GM18868 (cell line): ENCODE results near the gene C19orf47.
"Not testable (repeated sequence)": the region's sequence is repeated elsewhere in the genome, so short reads cannot be mapped to it uniquely, and the experiment has no call there.

ENCODE experiments used
- ATAC-seq: cut with Tn5 transposase; IDR thresholded peaks from one replicate; pipeline ENCODE4 v1.9.1; 2021; ENCODE audit warnings: mild to moderate bottlenecking, moderate library complexity; ENCODE audit not compliant: unreplicated experiment

Gene C19orf47

GRCh38 chr19:40377876-40378385 lies 29.7 kb upstream of the C19orf47 start:
- ATAC-seq, result no peak

- ATAC-seq, result no peak
These were observed 28.2 kb upstream of the C19orf47 start for GRCh38 chr19:40376286-40376862.

- ATAC-seq, result no peak
These were observed 25.9 kb upstream of the C19orf47 start for GRCh38 chr19:40374084-40374483.

- ATAC-seq, result no peak
These were observed 23.6 kb upstream of the C19orf47 start for GRCh38 chr19:40371802-40372122.

GRCh38 chr19:40370997-40371801 lies 23.0 kb upstream of the C19orf47 start:
- ATAC-seq, result no peak

- ATAC-seq, result not testable (repeated sequence)
These were observed 22.1 kb upstream of the C19orf47 start for GRCh38 chr19:40370253-40370652.

GRCh38 chr19:40369797-40370196 lies 21.6 kb upstream of the C19orf47 start:
- no peak for ATAC-seq

GRCh38 chr19:40367577-40368434 lies 19.6 kb upstream of the C19orf47 start:
- ATAC-seq, result no peak

GRCh38 chr19:40366697-40367561 lies 18.7 kb upstream of the C19orf47 start:
- ATAC-seq, result no peak

GRCh38 chr19:40365613-40366401 lies 17.6 kb upstream of the C19orf47 start:
- no peak for ATAC-seq

GRCh38 chr19:40365010-40365409 lies 16.8 kb upstream of the C19orf47 start:
- ATAC-seq, result no peak

GRCh38 chr19:40363069-40363468 lies 14.9 kb upstream of the C19orf47 start:
- ATAC-seq, result no peak

GRCh38 chr19:40362160-40362559 lies 14.0 kb upstream of the C19orf47 start:
- ATAC-seq, result no peak

- no peak for ATAC-seq
These were observed 12.6 kb upstream of the C19orf47 start for GRCh38 chr19:40360708-40361241.

- no peak for ATAC-seq
These were observed 12.0 kb upstream of the C19orf47 start for GRCh38 chr19:40360020-40360707.

- ATAC-seq, result peak; percentile 72
These were observed 10.6 kb upstream of the C19orf47 start for GRCh38 chr19:40358773-40359172.

- ATAC-seq, result no peak
These were observed 9.4 kb upstream of the C19orf47 start for GRCh38 chr19:40357640-40358039.

- ATAC-seq, result no peak
These were observed 8.7 kb upstream of the C19orf47 start for GRCh38 chr19:40356681-40357595.
